Measurements from ENCODE around the gene ZNF740. TPM values are rescaled to one million over a fixed set of nuclear protein-coding genes. Genes with fewer than 3 reads are reported as not detected.

Gene ZNF740
- polyA plus RNA-seq, 1 of the 3 experiments (the other 2 are of a cell fraction), result 14.6 TPM

DNA sequence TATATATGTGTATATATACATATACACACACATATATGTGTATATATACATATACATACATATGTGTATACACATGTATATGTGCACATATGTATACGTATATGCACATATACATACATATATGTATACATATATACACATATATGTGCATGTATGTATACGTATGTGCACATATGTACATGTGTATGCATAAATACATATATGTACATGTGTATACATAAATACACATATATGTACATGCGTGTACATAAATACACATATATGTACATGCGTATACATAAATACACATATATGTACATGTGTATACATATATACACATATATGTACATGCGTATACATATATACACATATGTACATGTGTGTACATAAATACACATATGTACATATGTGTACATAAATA lies 33.3 kb upstream of the ZNF740 start:
- CTCF ChIA-PET, result no interaction called here
- Histone ChIP-seq H3K36me3 (replicated peaks in 1 of 2; ENCODE audit: control insufficient read depth in 1 of 2, insufficient read depth in 2 of 2, low read length in 1 of 2) (no peaks in the 10 kb centered on the region), H3K27me3 (ENCODE audit: insufficient read depth) (no peaks in the 10 kb centered on the region), H3K4me1 (ENCODE audit: control insufficient read depth in 1 of 2, insufficient read depth in 2 of 2, low read depth in 1 of 2, low read length in 1 of 2) (no peaks in the 10 kb centered on the region), H3K27ac (ENCODE audit: low read depth in 2 of 2, low read length in 1 of 2) (no peak overlapping the region), H3K79me2 (ENCODE audit: insufficient read depth) (no peaks in the 10 kb centered on the region), H3K4me3 (ENCODE audit: low read depth in 2 of 2, low read length in 1 of 2) (no peak overlapping the region), H4K20me1 (ENCODE audit: insufficient read depth) (no peaks in the 10 kb centered on the region), H3K9me3 (no peaks in the 10 kb centered on the region), H2AFZ (ENCODE audit: low read depth) (no peak overlapping the region), H3F3A (replicated peaks; ENCODE audit: insufficient read depth) (peaks cover 7% of the 10 kb centered on the region), H3K4me2 (no peak overlapping the region), H3K9ac (no peak overlapping the region), H3K9me2 (no peaks in the 10 kb centered on the region)
- POLR2A ChIA-PET, result no interaction called here
- no peak for DNase-seq
- no peak for TF ChIP-seq FOSL2 (IDR thresholded peaks at IDR 0.05; ENCODE audit: borderline replicate concordance, low read depth)
- no peak for TF ChIP-seq FOXJ3 (CRISPR knock-in tag; IDR thresholded peaks at IDR 0.05)
- TF ChIP-seq CHD2 (IDR thresholded peaks at IDR 0.05; ENCODE audit: low read length, partially characterized antibody), result no peak
- TF ChIP-seq EP300 (IDR thresholded peaks at IDR 0.05; ENCODE audit: borderline replicate concordance in 1 of 2, low read depth in 1 of 2, low read length in 1 of 2), result no peak
- WGBS (ENCODE audit: low lambda C conversion rate), result 87% methylated on average over 5 of the region's 5 CpGs

- Histone ChIP-seq H3K79me2 (ENCODE audit: insufficient read depth) (no peaks in the 10 kb centered on the region), H3K9ac (no peak overlapping the region), H2AFZ (ENCODE audit: low read depth) (no peak overlapping the region), H3K4me1 (ENCODE audit: control insufficient read depth in 1 of 2, insufficient read depth in 2 of 2, low read depth in 1 of 2, low read length in 1 of 2) (no peaks in the 10 kb centered on the region), H3K36me3 (replicated peaks in 1 of 2; ENCODE audit: control insufficient read depth in 1 of 2, insufficient read depth in 2 of 2, low read length in 1 of 2) (no peaks in the 10 kb centered on the region), H3K27me3 (ENCODE audit: insufficient read depth) (no peaks in the 10 kb centered on the region), H3K27ac (ENCODE audit: low read depth in 2 of 2, low read length in 1 of 2) (no peak overlapping the region), H3K9me2 (no peaks in the 10 kb centered on the region), H3F3A (replicated peaks; ENCODE audit: insufficient read depth) (peaks cover 7% of the 10 kb centered on the region), H3K4me2 (no peak overlapping the region), H3K9me3 (no peaks in the 10 kb centered on the region), H3K4me3 (ENCODE audit: low read depth in 2 of 2, low read length in 1 of 2) (no peak overlapping the region), H4K20me1 (ENCODE audit: insufficient read depth) (no peaks in the 10 kb centered on the region)
- 82% methylated on average over 15 of the region's 15 CpGs for WGBS (ENCODE audit: low lambda C conversion rate)
- ChIA-PET CTCF (no interaction called here), POLR2A (no interaction called here)
- no peak for TF ChIP-seq FOXM1 (IDR thresholded peaks at IDR 0.05; ENCODE audit: low read depth)
- TF ChIP-seq ELF1 (IDR thresholded peaks at IDR 0.05), result no peak
- TF ChIP-seq USF2 (IDR thresholded peaks at IDR 0.05; ENCODE audit: borderline replicate concordance, low read depth, low read length), result no peak
- no peak for TF ChIP-seq RAD21 (IDR thresholded peaks at IDR 0.05; ENCODE audit: low read length)
- TF ChIP-seq SMC3 (IDR thresholded peaks at IDR 0.05; ENCODE audit: low read depth, low read length), result no peak
- TF ChIP-seq EP300 (IDR thresholded peaks at IDR 0.05; ENCODE audit: borderline replicate concordance in 1 of 2, low read depth in 1 of 2, low read length in 1 of 2), result no peak
- no peak for TF ChIP-seq GATA2 (CRISPR knock-in tag; IDR thresholded peaks at IDR 0.05)
- TF ChIP-seq RFX5 (IDR thresholded peaks at IDR 0.05; ENCODE audit: low read length), result no peak
- no peak for TF ChIP-seq TAF1 (IDR thresholded peaks at IDR 0.05; ENCODE audit: borderline replicate concordance, low read depth, low read length)
- TF ChIP-seq SIN3A (IDR thresholded peaks at IDR 0.05; ENCODE audit: borderline replicate concordance, low read depth, low read length), result no peak
- no peak for TF ChIP-seq NRF1 (IDR thresholded peaks at IDR 0.05; ENCODE audit: low read depth, low read length)
- TF ChIP-seq, protein P1, sequence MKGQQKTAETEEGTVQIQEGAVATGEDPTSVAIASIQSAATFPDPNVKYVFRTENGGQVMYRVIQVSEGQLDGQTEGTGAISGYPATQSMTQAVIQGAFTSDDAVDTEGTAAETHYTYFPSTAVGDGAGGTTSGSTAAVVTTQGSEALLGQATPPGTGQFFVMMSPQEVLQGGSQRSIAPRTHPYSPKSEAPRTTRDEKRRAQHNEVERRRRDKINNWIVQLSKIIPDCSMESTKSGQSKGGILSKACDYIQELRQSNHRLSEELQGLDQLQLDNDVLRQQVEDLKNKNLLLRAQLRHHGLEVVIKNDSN (IDR thresholded peaks at IDR 0.05; ENCODE audit: borderline replicate concordance, low read depth), result no peak
- TF ChIP-seq ZBTB33 (IDR thresholded peaks at IDR 0.05; ENCODE audit: borderline replicate concordance, low read depth), result no peak
- no peak for TF ChIP-seq EZH2phosphoT487 (IDR thresholded peaks at IDR 0.05; ENCODE audit: borderline replicate concordance, low read depth)
- TF ChIP-seq RCOR1 (IDR thresholded peaks at IDR 0.05; ENCODE audit: low read length), result no peak
- TF ChIP-seq, protein P2, sequence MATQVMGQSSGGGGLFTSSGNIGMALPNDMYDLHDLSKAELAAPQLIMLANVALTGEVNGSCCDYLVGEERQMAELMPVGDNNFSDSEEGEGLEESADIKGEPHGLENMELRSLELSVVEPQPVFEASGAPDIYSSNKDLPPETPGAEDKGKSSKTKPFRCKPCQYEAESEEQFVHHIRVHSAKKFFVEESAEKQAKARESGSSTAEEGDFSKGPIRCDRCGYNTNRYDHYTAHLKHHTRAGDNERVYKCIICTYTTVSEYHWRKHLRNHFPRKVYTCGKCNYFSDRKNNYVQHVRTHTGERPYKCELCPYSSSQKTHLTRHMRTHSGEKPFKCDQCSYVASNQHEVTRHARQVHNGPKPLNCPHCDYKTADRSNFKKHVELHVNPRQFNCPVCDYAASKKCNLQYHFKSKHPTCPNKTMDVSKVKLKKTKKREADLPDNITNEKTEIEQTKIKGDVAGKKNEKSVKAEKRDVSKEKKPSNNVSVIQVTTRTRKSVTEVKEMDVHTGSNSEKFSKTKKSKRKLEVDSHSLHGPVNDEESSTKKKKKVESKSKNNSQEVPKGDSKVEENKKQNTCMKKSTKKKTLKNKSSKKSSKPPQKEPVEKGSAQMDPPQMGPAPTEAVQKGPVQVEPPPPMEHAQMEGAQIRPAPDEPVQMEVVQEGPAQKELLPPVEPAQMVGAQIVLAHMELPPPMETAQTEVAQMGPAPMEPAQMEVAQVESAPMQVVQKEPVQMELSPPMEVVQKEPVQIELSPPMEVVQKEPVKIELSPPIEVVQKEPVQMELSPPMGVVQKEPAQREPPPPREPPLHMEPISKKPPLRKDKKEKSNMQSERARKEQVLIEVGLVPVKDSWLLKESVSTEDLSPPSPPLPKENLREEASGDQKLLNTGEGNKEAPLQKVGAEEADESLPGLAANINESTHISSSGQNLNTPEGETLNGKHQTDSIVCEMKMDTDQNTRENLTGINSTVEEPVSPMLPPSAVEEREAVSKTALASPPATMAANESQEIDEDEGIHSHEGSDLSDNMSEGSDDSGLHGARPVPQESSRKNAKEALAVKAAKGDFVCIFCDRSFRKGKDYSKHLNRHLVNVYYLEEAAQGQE (IDR thresholded peaks at IDR 0.05; ENCODE audit: low read depth, low read length), result no peak
- no peak for DNase-seq
Observed at GRCh38 chr12:53147653-53148052, 32.9 kb upstream of the ZNF740 start.
